GM06990 (cell line): ENCODE results near the gene GLIS1.

Experiments used
- DNase-seq: peaks from one replicate; pipeline ENCODE4 v3.0.0-alpha.2; 2011; ENCODE audit not compliant: insufficient read length; ENCODE audit errors: extremely low read depth
- H3K27me3 ChIP-seq: replicated peaks from 2 replicates; pipeline ENCODE4 v1.6.0; 2011; ENCODE audit warnings: low read length; ENCODE audit not compliant: control insufficient read depth, insufficient read depth
- H3K36me3 ChIP-seq: 2 replicates; pipeline ENCODE4 v1.5.1; 2011; ENCODE audit warnings: low read length; ENCODE audit not compliant: control insufficient read depth, insufficient read depth
- H3K4me3 ChIP-seq: replicated peaks from 2 replicates; pipeline ENCODE4 v1.5.1; 2011; ENCODE audit warnings: low read depth, mild to moderate bottlenecking, control low read depth, low read length
- CTCF ChIP-seq: IDR thresholded peaks from 2 replicates; pipeline ENCODE4 v1.5.1; 2011; ENCODE audit warnings: low read length, control low read depth, mild to moderate bottlenecking, inconsistent platforms; ENCODE audit not compliant: insufficient read depth, poor library complexity, severe bottlenecking

GLIS1 gene

GRCh38 chr1:53469373-53469772 is 269.6 kb downstream of the GLIS1 start:
- no peak for DNase-seq
- no peaks in the 10 kb centered on the region for H3K36me3 ChIP-seq
- no peaks in the 10 kb centered on the region for H3K27me3 ChIP-seq
- H3K4me3 ChIP-seq, result no peak overlapping the region
- no peak for TF ChIP-seq CTCF

GRCh38 chr1:53468374-53468773 is 270.6 kb downstream of the GLIS1 start:
- TF ChIP-seq CTCF, result no peak
- Histone ChIP-seq H3K27me3 (no peaks in the 10 kb centered on the region), H3K36me3 (no peaks in the 10 kb centered on the region), H3K4me3 (no peak overlapping the region)
- no peak for DNase-seq

GRCh38 chr1:53467391-53467790 is 271.6 kb downstream of the GLIS1 start:
- Histone ChIP-seq H3K4me3 (no peak overlapping the region), H3K36me3 (no peaks in the 10 kb centered on the region), H3K27me3 (no peaks in the 10 kb centered on the region)
- DNase-seq, result no peak
- TF ChIP-seq CTCF, result no peak

GRCh38 chr1:53465023-53465957 is 273.7 kb downstream of the GLIS1 start:
- H3K27me3 ChIP-seq, result no peaks in the 10 kb centered on the region
- H3K4me3 ChIP-seq, result no peak overlapping the region
- no peaks in the 10 kb centered on the region for H3K36me3 ChIP-seq
- DNase-seq, result no peak
- no peak for TF ChIP-seq CTCF

- no peak for DNase-seq
- Histone ChIP-seq H3K27me3 (no peaks in the 10 kb centered on the region), H3K4me3 (no peak overlapping the region), H3K36me3 (no peaks in the 10 kb centered on the region)
- TF ChIP-seq CTCF, result no peak
Observed at GRCh38 chr1:53463961-53464899, 274.7 kb downstream of the GLIS1 start.
